AG10803 (cell line): ENCODE measurements around the gene INPP5A.

Experiments used
- DNase-seq: peaks from one replicate; pipeline ENCODE4 v3.0.0; 2010; ENCODE audit warnings: low read depth
- H3K4me3 ChIP-seq: 2 replicates; pipeline ENCODE4 v1.5.1; 2011; ENCODE audit warnings: mild to moderate bottlenecking, low read length, control low read depth
- TF ChIP-seq, protein P1 (sequence below): conservative IDR thresholded peaks from 2 replicates; pipeline ENCODE4 v1.5.1; 2011; ENCODE audit warnings: mild to moderate bottlenecking, low read length, control low read depth, inconsistent platforms

INPP5A gene

GRCh38 chr10:132781556-132781955 lies 244.0 kb downstream of the INPP5A start:
- TF ChIP-seq, protein P1, sequence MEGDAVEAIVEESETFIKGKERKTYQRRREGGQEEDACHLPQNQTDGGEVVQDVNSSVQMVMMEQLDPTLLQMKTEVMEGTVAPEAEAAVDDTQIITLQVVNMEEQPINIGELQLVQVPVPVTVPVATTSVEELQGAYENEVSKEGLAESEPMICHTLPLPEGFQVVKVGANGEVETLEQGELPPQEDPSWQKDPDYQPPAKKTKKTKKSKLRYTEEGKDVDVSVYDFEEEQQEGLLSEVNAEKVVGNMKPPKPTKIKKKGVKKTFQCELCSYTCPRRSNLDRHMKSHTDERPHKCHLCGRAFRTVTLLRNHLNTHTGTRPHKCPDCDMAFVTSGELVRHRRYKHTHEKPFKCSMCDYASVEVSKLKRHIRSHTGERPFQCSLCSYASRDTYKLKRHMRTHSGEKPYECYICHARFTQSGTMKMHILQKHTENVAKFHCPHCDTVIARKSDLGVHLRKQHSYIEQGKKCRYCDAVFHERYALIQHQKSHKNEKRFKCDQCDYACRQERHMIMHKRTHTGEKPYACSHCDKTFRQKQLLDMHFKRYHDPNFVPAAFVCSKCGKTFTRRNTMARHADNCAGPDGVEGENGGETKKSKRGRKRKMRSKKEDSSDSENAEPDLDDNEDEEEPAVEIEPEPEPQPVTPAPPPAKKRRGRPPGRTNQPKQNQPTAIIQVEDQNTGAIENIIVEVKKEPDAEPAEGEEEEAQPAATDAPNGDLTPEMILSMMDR, result no peak
- no peak for DNase-seq
- no peak overlapping the region for H3K4me3 ChIP-seq

DNA sequence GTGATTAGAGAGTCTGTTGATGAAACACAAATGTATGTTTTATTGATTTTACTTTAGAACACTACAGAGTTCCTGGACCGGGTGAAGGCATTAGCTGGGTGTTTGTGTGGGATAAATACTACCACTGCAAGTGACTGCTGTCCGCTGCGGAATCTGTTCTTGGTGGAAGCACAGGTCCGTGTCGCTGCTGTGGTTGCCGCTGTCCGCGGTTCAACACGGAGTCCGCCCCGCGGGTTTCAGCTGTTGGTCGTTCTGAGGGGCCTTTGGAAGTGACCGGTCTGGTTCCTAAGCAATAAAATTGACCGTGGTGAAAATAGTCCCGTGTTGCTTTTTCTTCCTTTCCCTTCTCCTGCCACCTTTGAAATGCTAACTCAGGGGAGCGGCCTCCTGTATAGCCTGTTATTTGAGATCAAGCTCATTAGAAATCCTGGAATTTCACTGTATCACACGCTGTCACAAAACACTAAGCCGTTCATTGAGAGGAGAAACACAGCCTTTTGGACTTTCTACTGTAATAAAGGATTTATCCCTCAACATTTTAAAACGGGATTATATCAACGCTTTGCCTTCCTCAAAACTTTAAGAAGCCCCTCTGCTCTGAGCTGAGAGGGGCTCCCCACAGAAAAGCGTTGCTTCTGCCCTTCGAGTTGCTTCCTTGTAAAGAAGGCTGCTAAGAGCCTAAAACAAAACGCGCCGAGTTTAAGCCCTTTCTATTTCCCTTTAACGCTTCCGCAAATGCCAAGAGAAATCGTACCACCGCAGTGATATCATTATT lies 245.8 kb downstream of the INPP5A start:
- H3K4me3 ChIP-seq, result no peak overlapping the region
- no peak for DNase-seq
- TF ChIP-seq, protein P1, result no peak

GRCh38 chr10:132783940-132784865 lies 246.6 kb downstream of the INPP5A start:
- TF ChIP-seq, protein P1, result no peak
- no peak overlapping the region for H3K4me3 ChIP-seq
- DNase-seq, result no peak

GRCh38 chr10:132784866-132785722 lies 247.5 kb downstream of the INPP5A start:
- no peak for DNase-seq
- no peak overlapping the region for H3K4me3 ChIP-seq
- TF ChIP-seq, protein P1, result no peak

- TF ChIP-seq, protein P1, result no peak
- no peak within 1 kb of the TSS for H3K4me3 ChIP-seq
- DNase-seq, result no peak
Measured at GRCh38 chr10:132785723-132786475, 248.3 kb downstream of the INPP5A start, which contains the start of gene NKX6-2. NKX6-2 (minus strand) TSS chr10:132786147; CDS start chr10:132785948, 199 bp downstream.

DNA sequence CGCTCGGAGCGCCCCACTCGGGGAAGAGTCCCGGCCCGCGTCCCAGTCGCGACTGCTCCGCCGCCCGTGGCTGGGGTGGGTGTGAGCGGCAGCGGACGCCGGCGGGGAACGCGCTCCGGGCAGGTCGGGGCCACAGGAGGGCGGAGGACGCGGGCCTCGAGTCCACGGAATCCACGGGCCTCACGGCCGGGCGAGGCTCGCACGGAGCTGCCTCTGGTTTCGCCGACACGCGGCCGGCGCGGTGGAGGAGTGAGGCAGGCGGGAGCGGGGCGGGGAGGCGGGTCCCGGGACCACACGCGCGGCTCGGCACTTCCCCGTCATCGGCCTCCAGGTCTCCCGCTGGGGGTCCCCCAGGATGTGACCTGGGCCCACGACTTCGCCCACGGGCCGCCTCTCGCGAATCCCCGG lies 248.9 kb downstream of the INPP5A start:
- TF ChIP-seq, protein P1, result no peak
- no peak overlapping the region for H3K4me3 ChIP-seq
- DNase-seq, result no peak
